HepG2 (cell line): ENCODE measurements around the gene EEF1AKMT3. TPM values are rescaled to one million over a fixed set of nuclear protein-coding genes. Genes with fewer than 3 reads are reported as not detected.

Experiments
- FOSL1 ChIP-seq: sonication (generic); formaldehyde crosslinking; IDR thresholded peaks from 2 replicates; pipeline ENCODE4 v1.9.0; 2021; ENCODE audit warnings: missing genetic modification reagents, borderline replicate concordance
- HNRNPL ChIP-seq: fragments of 200-400 bp; formaldehyde crosslinking; IDR thresholded peaks from 2 replicates; pipeline ENCODE4 v1.6.1; 2017; ENCODE audit warnings: mild to moderate bottlenecking, low read depth, low read length
- MAZ ChIP-seq, 2 experiments: sonication (generic) in 1 of 2; formaldehyde crosslinking in 1 of 2; IDR thresholded peaks; 2 replicates each; pipeline versions ENCODE4 v1.5.0 to v1.6.1; 2012 to 2020; ENCODE audit warnings: low read depth in 2 of 2, mild to moderate bottlenecking in 2 of 2, borderline replicate concordance in 1 of 2, improper control_type of control experiment in 1 of 2, low read length in 1 of 2, missing genetic modification reagents in 1 of 2, moderate library complexity in 1 of 2
- NFRKB ChIP-seq: fragments of 450-650 bp; IDR thresholded peaks from 2 replicates; pipeline ENCODE4 v1.6.1; 2017
- NPAS2 ChIP-seq: sonication (generic); formaldehyde crosslinking; IDR thresholded peaks from 2 replicates; pipeline ENCODE4 v1.8.0; 2022; ENCODE audit warnings: mild to moderate bottlenecking, missing genetic modification reagents, borderline replicate concordance
- NR2F6 ChIP-seq, 2 experiments: IDR thresholded peaks; 2 replicates each; pipeline ENCODE4 v1.6.1; 2016; ENCODE audit warnings: antibody characterized with exemption in 1 of 2, mild to moderate bottlenecking in 1 of 2
- POGZ ChIP-seq: sonication (generic); formaldehyde crosslinking; IDR thresholded peaks from 2 replicates; pipeline ENCODE4 v1.4.0; 2020; ENCODE audit warnings: mild to moderate bottlenecking, missing genetic modification reagents
- POLR2AphosphoS2 ChIP-seq: IDR thresholded peaks from 2 replicates; pipeline ENCODE4 v1.6.1; 2011; ENCODE audit warnings: low read depth, low read length, improper control_type of control experiment
- RAD21 ChIP-seq: fragments of 450-650 bp; formaldehyde crosslinking; IDR thresholded peaks from 2 replicates; pipeline ENCODE4 v1.5.0; 2020; ENCODE audit warnings: mild to moderate bottlenecking
- SMYD3 ChIP-seq: sonication (generic); formaldehyde crosslinking; IDR thresholded peaks from 2 replicates; pipeline ENCODE4 v1.8.1; 2023; ENCODE audit warnings: mild to moderate bottlenecking, missing genetic modification reagents
- STAG1 ChIP-seq: sonication (generic); formaldehyde crosslinking; IDR thresholded peaks from 2 replicates; pipeline ENCODE4 v1.4.0; 2020; ENCODE audit warnings: missing genetic modification reagents
- STAT5B ChIP-seq: sonication (generic); formaldehyde crosslinking; IDR thresholded peaks from 2 replicates; pipeline ENCODE4 v1.4.0; 2020; ENCODE audit warnings: missing genetic modification reagents
- YEATS2 ChIP-seq: sonication (generic); formaldehyde crosslinking; IDR thresholded peaks from 2 replicates; pipeline ENCODE4 v1.4.0; 2020; ENCODE audit warnings: missing genetic modification reagents, borderline replicate concordance
- ZNF564 ChIP-seq: sonication (generic); formaldehyde crosslinking; IDR thresholded peaks from 2 replicates; pipeline ENCODE4 v1.8.1; 2023; ENCODE audit warnings: mild to moderate bottlenecking, missing genetic modification reagents
- ZNF724P ChIP-seq: sonication (generic); formaldehyde crosslinking; IDR thresholded peaks from 2 replicates; pipeline ENCODE4 v1.8.0; 2022; ENCODE audit warnings: missing genetic modification reagents, borderline replicate concordance
- ZNF792 ChIP-seq: IDR thresholded peaks from 2 replicates; pipeline ENCODE4 v1.6.1; 2016
- polyA plus RNA-seq, 8 experiments: library from polyadenylated mRNA; depleted of rRNA in 3 of 8; stranded (reverse) in 7 of 8; unstranded in 1 of 8; fragments of >200 nt; fragmentation: Illumina TruSeq in 4 of 8; extraction: Trizol in 4 of 8; gene quantifications; 2 replicates each; pipeline versions ENCODE4 v1.2.1 to v1.2.3, GENCODE V29; 2011 to 2016; ENCODE audit warnings: low read depth in 4 of 8, missing spikeins in 1 of 8, mixed read lengths in 1 of 8; ENCODE audit not compliant: insufficient read depth in 1 of 8
- total RNA-seq, 5 experiments: library from RNA; depleted of rRNA; stranded (reverse); fragments of >200 nt; fragmentation: Illumina TruSeq; extraction: Trizol; gene quantifications; 2 replicates each; pipeline ENCODE4 v1.2.3, GENCODE V29; 2016; ENCODE audit warnings: low read depth in 1 of 5
- TF ChIP-seq, protein P1 (sequence below): sonication (generic); formaldehyde crosslinking; IDR thresholded peaks from 2 replicates; pipeline ENCODE4 v1.5.1; 2020; ENCODE audit warnings: missing genetic modification reagents, mild to moderate bottlenecking, borderline replicate concordance
- TF ChIP-seq, protein P2 (sequence below): sonication (generic); formaldehyde crosslinking; IDR thresholded peaks from 2 replicates; pipeline ENCODE4 v1.5.0; 2020; ENCODE audit warnings: missing genetic modification reagents
- TF ChIP-seq, protein P3 (sequence below): IDR thresholded peaks from 2 replicates; pipeline ENCODE4 v1.6.1; 2016; ENCODE audit warnings: mild to moderate bottlenecking
- TF ChIP-seq, protein P4 (sequence below): sonication (generic); formaldehyde crosslinking; IDR thresholded peaks from 2 replicates; pipeline ENCODE4 v1.5.1; 2020; ENCODE audit warnings: mild to moderate bottlenecking, moderate library complexity, missing genetic modification reagents

The EEF1AKMT3 gene
- total and polyA plus RNA-seq, 2 of the 13 experiments (the other 11 are each of a cell fraction or from before 2014, with no cell fraction given): 4.7 to 11.4 TPM

DNA sequence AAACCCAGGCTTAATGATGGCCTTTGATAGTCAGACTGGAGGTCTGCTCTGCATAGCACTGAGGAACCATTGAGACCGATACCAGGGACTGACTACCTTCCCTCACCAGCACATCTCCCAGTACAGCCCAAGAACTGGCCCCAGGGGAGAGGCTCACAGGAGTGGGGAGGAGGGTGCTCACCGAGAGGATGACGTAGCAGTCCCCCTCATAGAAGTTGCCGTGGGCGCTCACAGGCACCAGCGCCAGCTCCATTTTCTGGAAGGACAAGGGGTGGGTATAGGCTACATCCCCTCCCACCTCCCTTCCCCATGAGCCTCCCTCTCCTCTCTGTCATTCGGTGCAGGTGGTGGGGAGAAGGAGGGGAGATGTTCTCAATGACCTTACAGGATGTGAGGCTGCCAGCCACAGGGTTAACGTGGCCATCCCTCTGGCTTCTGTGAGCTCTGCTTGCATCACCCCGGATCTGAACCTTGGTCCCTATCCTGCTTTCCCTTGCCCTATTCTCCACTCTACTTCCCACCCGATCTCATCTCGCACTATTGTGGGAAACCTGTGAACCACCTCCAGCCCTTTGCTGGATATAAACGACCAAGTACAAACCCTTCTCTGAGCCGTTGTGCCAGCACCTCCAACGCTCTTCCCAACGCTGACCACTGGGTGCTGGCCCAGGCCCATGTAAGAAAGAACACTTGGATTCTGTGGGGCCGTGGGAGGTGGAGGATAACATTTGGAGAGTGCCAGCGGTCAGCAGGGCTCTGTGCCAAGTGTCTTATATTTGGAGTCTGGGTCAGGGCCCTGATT, 41.8 kb downstream of the EEF1AKMT3 start (continued):
- no peak for TF ChIP-seq POLR2AphosphoS2
- no peak for TF ChIP-seq FOSL1
- TF ChIP-seq ZNF792 (CRISPR knock-in tag): peak; percentile 37; the same call in 1 of the 2 replicates
- peak; percentile 6; the same call in 1 of the 2 replicates for TF ChIP-seq STAG1 (CRISPR knock-in tag)
- peak; percentile 21; the same call in 1 of the 2 replicates for TF ChIP-seq POGZ (CRISPR knock-in tag)
- no peak for TF ChIP-seq NPAS2 (CRISPR knock-in tag)
- TF ChIP-seq, protein P1, sequence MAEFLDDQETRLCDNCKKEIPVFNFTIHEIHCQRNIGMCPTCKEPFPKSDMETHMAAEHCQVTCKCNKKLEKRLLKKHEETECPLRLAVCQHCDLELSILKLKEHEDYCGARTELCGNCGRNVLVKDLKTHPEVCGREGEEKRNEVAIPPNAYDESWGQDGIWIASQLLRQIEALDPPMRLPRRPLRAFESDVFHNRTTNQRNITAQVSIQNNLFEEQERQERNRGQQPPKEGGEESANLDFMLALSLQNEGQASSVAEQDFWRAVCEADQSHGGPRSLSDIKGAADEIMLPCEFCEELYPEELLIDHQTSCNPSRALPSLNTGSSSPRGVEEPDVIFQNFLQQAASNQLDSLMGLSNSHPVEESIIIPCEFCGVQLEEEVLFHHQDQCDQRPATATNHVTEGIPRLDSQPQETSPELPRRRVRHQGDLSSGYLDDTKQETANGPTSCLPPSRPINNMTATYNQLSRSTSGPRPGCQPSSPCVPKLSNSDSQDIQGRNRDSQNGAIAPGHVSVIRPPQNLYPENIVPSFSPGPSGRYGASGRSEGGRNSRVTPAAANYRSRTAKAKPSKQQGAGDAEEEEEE (CRISPR knock-in tag): no peak
- TF ChIP-seq, protein P2, sequence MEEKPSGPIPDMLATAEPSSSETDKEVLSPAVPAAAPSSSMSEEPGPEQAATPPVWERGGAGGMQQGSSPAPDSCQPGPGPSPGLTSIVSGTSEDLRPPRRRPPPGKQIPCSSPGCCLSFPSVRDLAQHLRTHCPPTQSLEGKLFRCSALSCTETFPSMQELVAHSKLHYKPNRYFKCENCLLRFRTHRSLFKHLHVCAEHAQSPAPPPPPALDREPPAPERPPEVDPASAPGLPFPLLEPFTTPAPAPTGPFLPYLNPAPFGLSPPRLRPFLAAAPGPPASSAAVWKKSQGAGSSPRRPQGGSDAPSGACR: no peak
- no peak for TF ChIP-seq ZNF724P
- TF ChIP-seq STAT5B: no peak
- no peak for TF ChIP-seq RAD21 (CRISPR knock-in tag)
- no peak for TF ChIP-seq ZNF564
- TF ChIP-seq YEATS2 (CRISPR knock-in tag): peak; percentile 43; the same call in 1 of the 2 replicates
- no peak for TF ChIP-seq NFRKB
- no peak for TF ChIP-seq SMYD3 (CRISPR knock-in tag)
- TF ChIP-seq HNRNPL: no peak
- no peak for TF ChIP-seq MAZ (IDR thresholded peaks at IDR 0.05; ENCODE audit: borderline replicate concordance, low read depth, low read length)
- no peak for TF ChIP-seq MAZ (CRISPR knock-in tag; IDR thresholded peaks at IDR 0.05; ENCODE audit: low read depth)
- TF ChIP-seq, protein P3, sequence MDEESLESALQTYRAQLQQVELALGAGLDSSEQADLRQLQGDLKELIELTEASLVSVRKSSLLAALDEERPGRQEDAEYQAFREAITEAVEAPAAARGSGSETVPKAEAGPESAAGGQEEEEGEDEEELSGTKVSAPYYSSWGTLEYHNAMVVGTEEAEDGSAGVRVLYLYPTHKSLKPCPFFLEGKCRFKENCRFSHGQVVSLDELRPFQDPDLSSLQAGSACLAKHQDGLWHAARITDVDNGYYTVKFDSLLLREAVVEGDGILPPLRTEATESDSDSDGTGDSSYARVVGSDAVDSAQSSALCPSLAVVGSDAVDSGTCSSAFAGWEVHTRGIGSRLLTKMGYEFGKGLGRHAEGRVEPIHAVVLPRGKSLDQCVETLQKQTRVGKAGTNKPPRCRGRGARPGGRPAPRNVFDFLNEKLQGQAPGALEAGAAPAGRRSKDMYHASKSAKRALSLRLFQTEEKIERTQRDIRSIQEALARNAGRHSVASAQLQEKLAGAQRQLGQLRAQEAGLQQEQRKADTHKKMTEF (CRISPR knock-in tag): peak; percentile 64
- TF ChIP-seq, protein P4, sequence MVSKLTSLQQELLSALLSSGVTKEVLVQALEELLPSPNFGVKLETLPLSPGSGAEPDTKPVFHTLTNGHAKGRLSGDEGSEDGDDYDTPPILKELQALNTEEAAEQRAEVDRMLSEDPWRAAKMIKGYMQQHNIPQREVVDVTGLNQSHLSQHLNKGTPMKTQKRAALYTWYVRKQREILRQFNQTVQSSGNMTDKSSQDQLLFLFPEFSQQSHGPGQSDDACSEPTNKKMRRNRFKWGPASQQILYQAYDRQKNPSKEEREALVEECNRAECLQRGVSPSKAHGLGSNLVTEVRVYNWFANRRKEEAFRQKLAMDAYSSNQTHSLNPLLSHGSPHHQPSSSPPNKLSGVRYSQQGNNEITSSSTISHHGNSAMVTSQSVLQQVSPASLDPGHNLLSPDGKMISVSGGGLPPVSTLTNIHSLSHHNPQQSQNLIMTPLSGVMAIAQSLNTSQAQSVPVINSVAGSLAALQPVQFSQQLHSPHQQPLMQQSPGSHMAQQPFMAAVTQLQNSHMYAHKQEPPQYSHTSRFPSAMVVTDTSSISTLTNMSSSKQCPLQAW: peak; percentile 13; the same call in 1 of the 2 replicates
- TF ChIP-seq NR2F6 (IDR thresholded peaks at IDR 0.05): no peak
- TF ChIP-seq NR2F6 (CRISPR knock-in tag; IDR thresholded peaks at IDR 0.05): peak; percentile 67; the same call in 1 of the 2 replicates
